ENCODE measurements around the gene NAV1. TPM values are rescaled to one million over a fixed set of nuclear protein-coding genes. Genes with fewer than 3 reads are reported as not detected.

NAV1 gene
- total RNA-seq, result 46.3 and 65.5 TPM in 2 replicates

DNA sequence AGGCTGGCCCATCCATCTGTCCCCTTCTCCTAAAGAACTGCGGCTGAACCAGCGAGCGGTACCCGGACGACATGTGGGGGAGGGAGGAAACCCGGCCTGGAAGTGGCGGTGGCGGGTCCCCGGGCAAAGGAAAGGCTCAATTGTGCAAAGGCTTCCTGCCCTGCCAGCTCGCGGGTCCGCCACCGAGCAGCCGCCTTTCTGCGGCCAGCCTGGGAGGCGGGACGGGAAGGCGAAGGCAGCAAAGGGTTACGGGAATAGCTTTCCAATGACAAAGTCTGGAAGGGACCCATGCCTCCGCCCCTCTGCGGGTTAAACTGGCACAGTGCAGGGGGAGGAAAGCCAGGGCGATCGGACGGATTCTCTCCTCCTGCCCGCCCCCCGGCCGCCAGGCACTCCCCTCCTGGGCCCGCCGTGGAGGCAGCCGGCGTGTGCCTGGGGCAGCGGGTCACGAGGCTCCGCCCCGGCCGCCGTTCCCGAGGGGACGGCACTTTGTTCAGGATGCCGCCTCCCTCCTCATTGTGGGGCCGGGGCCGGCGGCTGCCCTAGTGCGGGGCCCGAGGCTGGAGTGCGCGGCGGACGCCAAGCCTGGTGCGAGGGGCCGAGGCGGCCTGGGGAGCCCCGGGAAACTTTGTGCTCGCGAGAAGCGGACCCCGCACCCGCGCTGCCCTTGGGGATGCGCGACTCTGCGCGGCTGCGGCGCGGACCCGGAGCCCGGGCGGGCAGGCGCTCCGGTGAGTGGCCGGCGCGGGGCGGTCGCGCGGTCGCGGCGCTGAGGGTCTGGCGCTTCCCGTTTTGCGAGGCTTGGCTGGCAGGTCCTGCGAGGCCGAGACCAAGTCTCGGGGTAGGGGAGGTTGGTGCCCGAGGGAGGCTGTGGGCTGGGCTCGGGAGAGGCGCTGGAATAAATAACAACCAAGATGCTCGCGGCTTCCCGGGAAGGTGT lies at the start of gene NAV1:
NAV1 (plus strand) TSS at position 516 of the 940 bp plus-strand sequence. CDS start 83,758 bp downstream, outside the sequence.

GRCh38 chr1:201506557-201507359 lies 32.2 kb upstream of the NAV1 start, which contains the start of gene CSRP1:
CSRP1 (minus strand) TSS chr1:201507123; CDS start chr1:201496303, 10,820 bp downstream.

Other genes starting within 250 kb of the NAV1 start
- gene TNNT2, start 161.4 kb upstream of the NAV1 start, total RNA-seq, result 0.65 and 2.3 TPM in 2 replicates
- 27.5 and 52.9 TPM in 2 replicates for gene LAD1, start 139.8 kb upstream of the NAV1 start, total RNA-seq
- 2.0 TPM in 1 of 2 replicates, not detected in the other for gene TNNI1, start 117.4 kb upstream of the NAV1 start, total RNA-seq
- gene PHLDA3, start 69.9 kb upstream of the NAV1 start, total RNA-seq, result 58.3 and 92.2 TPM in 2 replicates
- gene CSRP1, start 32.0 kb upstream of the NAV1 start, total RNA-seq, result 481 and 800 TPM in 2 replicates